Panc1 (cell line): Measurements from ENCODE around the gene SULT4A1. TPM values are rescaled to one million over a fixed set of nuclear protein-coding genes. Genes with fewer than 3 reads are reported as not detected.

Source experiments
- ATAC-seq: fragments of 200-7000 bp; cut with Tn5 transposase; 2 replicates; pipeline ENCODE4 v1.9.1; 2020; ENCODE audit warnings: mild to moderate bottlenecking, moderate library complexity
- BruUV-seq: library from RNA; stranded (reverse); fragments of 400-500 nt; replicated peaks from 2 replicates; lab custom pipeline; 2021; lab: Mats Ljungman, UMichigan
- CTCF ChIA-PET: fragments of 300-600 bp; sonication (Branson Sonifier 250); formaldehyde crosslinking; loops from one replicate; lab custom pipeline; 2022; ENCODE audit warnings: antibody characterized with exemption; lab: Charles Lee
- POLR2A ChIA-PET: fragments of 300-600 bp; sonication (Branson Sonifier 250); formaldehyde crosslinking; loops from one replicate; lab custom pipeline; 2022; ENCODE audit warnings: antibody characterized with exemption; lab: Charles Lee
- DNase-seq: peaks from one replicate; pipeline ENCODE4 v3.0.0-alpha.2; 2010; ENCODE audit warnings: low read depth, low spot score
- H3K27ac ChIP-seq: 2 replicates; pipeline ENCODE4 v1.5.1; 2011; ENCODE audit warnings: mild to moderate bottlenecking, low read length, inconsistent platforms
- H3K27me3 ChIP-seq: fragments of 200-500 bp; sonication (Bioruptor generic); 2 replicates; pipeline ENCODE4 v1.6.0; 2014; ENCODE audit warnings: low read length, inconsistent platforms; ENCODE audit not compliant: control insufficient read depth, insufficient read depth
- H3K36me3 ChIP-seq: fragments of 200-500 bp; sonication (Bioruptor generic); 2 replicates; pipeline ENCODE4 v1.5.1; 2014; ENCODE audit warnings: inconsistent platforms, mild to moderate bottlenecking, low read length, moderate library complexity; ENCODE audit not compliant: control insufficient read depth, insufficient read depth
- H3K4me1 ChIP-seq: 2 replicates; pipeline ENCODE4 v1.5.1; 2011; ENCODE audit warnings: inconsistent platforms, mild to moderate bottlenecking, low read length, moderate library complexity; ENCODE audit not compliant: control insufficient read depth, insufficient read depth
- H3K4me3 ChIP-seq, 2 experiments: 2 replicates each; pipeline ENCODE4 v1.5.1; 2011 to 2012; ENCODE audit warnings: low read depth in 2 of 2, low read length in 2 of 2, mild to moderate bottlenecking in 2 of 2, inconsistent platforms in 1 of 2, moderate library complexity in 1 of 2
- H3K9me3 ChIP-seq: fragments of 200-500 bp; sonication (Bioruptor generic); 2 replicates; pipeline ENCODE4 v1.5.1; 2014; ENCODE audit warnings: low read depth, mild to moderate bottlenecking, inconsistent platforms, low read length, moderate library complexity; ENCODE audit not compliant: control insufficient read depth, insufficient read depth
- CTCF ChIP-seq: fragments of 450-650 bp; IDR thresholded peaks from 2 replicates; pipeline ENCODE4 v1.5.1; 2017; ENCODE audit warnings: mild to moderate bottlenecking
- POLR2AphosphoS5 ChIP-seq: IDR thresholded peaks from 2 replicates; pipeline ENCODE4 v1.6.1; 2012; ENCODE audit warnings: mild to moderate bottlenecking, low read depth, low read length, moderate library complexity
- REST ChIP-seq, 2 experiments: IDR thresholded peaks; 2 replicates each; pipeline ENCODE4 v1.6.1; 2011 to 2012; ENCODE audit warnings: low read depth in 2 of 2, control low read depth in 1 of 2, low read length in 1 of 2, mild to moderate bottlenecking in 1 of 2, moderate library complexity in 1 of 2; ENCODE audit not compliant: insufficient read depth in 1 of 2
- SIN3A ChIP-seq: IDR thresholded peaks from 2 replicates; pipeline ENCODE4 v1.6.1; 2012; ENCODE audit warnings: low read depth, mild to moderate bottlenecking, low read length, moderate library complexity, borderline replicate concordance; ENCODE audit not compliant: insufficient read depth
- TCF7L2 ChIP-seq: IDR thresholded peaks from 2 replicates; pipeline ENCODE4 v1.6.1; 2011; ENCODE audit warnings: mild to moderate bottlenecking, low read depth, low read length, inconsistent platforms
- in situ Hi-C: cut with HindIII; loops from 2 replicates; pipeline ENCODE4 v1.10.0; 2016; ENCODE audit warnings: low sequenced_read_pairs, low pct_unique_long_range_greater_than_20kb
- intact Hi-C: fragments of 100-400 bp; cut with micrococcal nuclease; formaldehyde crosslinking; loops from one replicate; pipeline ENCODE4 v1.10.0; 2022; ENCODE audit not compliant: unreplicated experiment
- total RNA-seq: library from RNA; stranded (reverse); gene quantifications from one replicate; pipeline ENCODE4 v1.2.1, GENCODE V29; 2021; ENCODE audit not compliant: unreplicated experiment

Gene SULT4A1
- total RNA-seq, 1 experiment from 2014 or later, result 12.0 TPM

- H3K9me3 ChIP-seq, result no peaks in the 10 kb centered on the region
- H3K36me3 ChIP-seq, result no peaks in the 10 kb centered on the region
- ATAC-seq, result no peak
- no TSS peak for BruUV-seq
- no peak overlapping the region for H3K27ac ChIP-seq
- H3K27me3 ChIP-seq, result no peaks in the 10 kb centered on the region
- TF ChIP-seq TCF7L2 (no peak), REST (IDR thresholded peaks at IDR 0.05; ENCODE audit: insufficient read depth in 1 of 2, low read depth in 2 of 2, low read length in 1 of 2) (no peak)
- ChIA-PET CTCF (no interaction called here), POLR2A (no interaction called here)
- DNase-seq, result no peak
- no peak overlapping the region for H3K4me3 ChIP-seq
- in situ Hi-C loops (no loop called here), intact Hi-C loops (no loop called here)
- H3K4me1 ChIP-seq, result no peaks in the 10 kb centered on the region
Measured at GRCh38 chr22:43855431-43855830, 6.9 kb downstream of the SULT4A1 start.

- CTCF ChIA-PET, result no interaction called here
- DNase-seq, result no peak
- in situ Hi-C loops, result no loop called here
Measured at GRCh38 chr22:43854786-43855271, 7.5 kb downstream of the SULT4A1 start.

More at GRCh38 chr22:43854786-43855271, 7.5 kb downstream of the SULT4A1 start:
- Histone ChIP-seq H3K9me3 (no peaks in the 10 kb centered on the region), H3K27me3 (no peaks in the 10 kb centered on the region), H3K4me1 (no peaks in the 10 kb centered on the region), H3K36me3 (no peaks in the 10 kb centered on the region), H3K27ac (no peak overlapping the region), H3K4me3 (no peak overlapping the region)
- POLR2A ChIA-PET, result no interaction called here
- no TSS peak for BruUV-seq
- TF ChIP-seq TCF7L2 (no peak), SIN3A (no peak), REST (IDR thresholded peaks at IDR 0.05; ENCODE audit: insufficient read depth in 1 of 2, low read depth in 2 of 2, low read length in 1 of 2) (no peak), POLR2AphosphoS5 (no peak), CTCF (no peak)
- ATAC-seq, result no peak
- intact Hi-C loops, result no loop called here
